DND-41 (cell line): ENCODE data around the gene CDC42SE2.

Source experiments
- EZH2 ChIP-seq: IDR thresholded peaks from 3 replicates; pipeline ENCODE4 v1.6.1; 2012; ENCODE audit warnings: borderline replicate concordance, low read depth, mild to moderate bottlenecking, moderate library complexity, low read length, inconsistent platforms; ENCODE audit not compliant: severe bottlenecking
- TF ChIP-seq, protein P1 (sequence below): IDR thresholded peaks from 2 replicates; pipeline ENCODE4 v1.5.1; 2012; ENCODE audit warnings: borderline replicate concordance, low read length, moderate library complexity, mild to moderate bottlenecking; ENCODE audit not compliant: poor library complexity, severe bottlenecking; ENCODE audit errors: extremely low read depth

DNA sequence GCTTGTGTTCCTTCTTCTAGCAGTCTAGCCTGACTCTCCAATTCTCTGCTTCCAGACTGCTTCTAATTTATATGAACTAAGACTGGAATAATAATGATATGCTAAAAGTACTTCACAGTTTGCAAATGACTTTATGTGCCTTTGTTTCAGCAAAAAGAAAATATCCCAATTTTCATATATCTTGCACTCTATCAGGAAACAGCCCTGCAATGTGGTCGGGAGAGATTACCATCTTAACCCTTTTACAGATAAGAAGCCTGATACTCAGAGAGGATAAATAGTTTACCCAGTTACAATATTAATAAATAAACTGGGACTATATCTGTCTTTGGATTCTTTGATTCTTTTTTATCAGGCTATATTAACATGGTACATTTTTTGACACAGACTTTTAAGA lies 126.0 kb downstream of the CDC42SE2 start:
- TF ChIP-seq EZH2: no peak
- TF ChIP-seq, protein P1, sequence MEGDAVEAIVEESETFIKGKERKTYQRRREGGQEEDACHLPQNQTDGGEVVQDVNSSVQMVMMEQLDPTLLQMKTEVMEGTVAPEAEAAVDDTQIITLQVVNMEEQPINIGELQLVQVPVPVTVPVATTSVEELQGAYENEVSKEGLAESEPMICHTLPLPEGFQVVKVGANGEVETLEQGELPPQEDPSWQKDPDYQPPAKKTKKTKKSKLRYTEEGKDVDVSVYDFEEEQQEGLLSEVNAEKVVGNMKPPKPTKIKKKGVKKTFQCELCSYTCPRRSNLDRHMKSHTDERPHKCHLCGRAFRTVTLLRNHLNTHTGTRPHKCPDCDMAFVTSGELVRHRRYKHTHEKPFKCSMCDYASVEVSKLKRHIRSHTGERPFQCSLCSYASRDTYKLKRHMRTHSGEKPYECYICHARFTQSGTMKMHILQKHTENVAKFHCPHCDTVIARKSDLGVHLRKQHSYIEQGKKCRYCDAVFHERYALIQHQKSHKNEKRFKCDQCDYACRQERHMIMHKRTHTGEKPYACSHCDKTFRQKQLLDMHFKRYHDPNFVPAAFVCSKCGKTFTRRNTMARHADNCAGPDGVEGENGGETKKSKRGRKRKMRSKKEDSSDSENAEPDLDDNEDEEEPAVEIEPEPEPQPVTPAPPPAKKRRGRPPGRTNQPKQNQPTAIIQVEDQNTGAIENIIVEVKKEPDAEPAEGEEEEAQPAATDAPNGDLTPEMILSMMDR: no peak
